CD8-positive, alpha-beta memory T cell (primary cell): Measurements from ENCODE around the gene DPM1. TPM values are rescaled to one million over a fixed set of nuclear protein-coding genes. Genes with fewer than 3 reads are reported as not detected.
"Not testable (repeated sequence)": the region's sequence is repeated elsewhere in the genome, so short reads cannot be mapped to it uniquely, and the experiment has no call there.

Source experiments
- CTCF ChIA-PET: fragments of 350-600 bp; sonication (Branson Sonifier 250); formaldehyde crosslinking; loops from one replicate; lab custom pipeline; 2021; ENCODE audit warnings: antibody characterized with exemption; lab: Charles Lee
- POLR2A ChIA-PET: fragments of 350-600 bp; sonication (Branson Sonifier 250); formaldehyde crosslinking; loops from one replicate; lab custom pipeline; 2021; ENCODE audit warnings: antibody characterized with exemption; lab: Charles Lee
- DNase-seq, 5 donors: peaks; one replicate each; pipeline versions ENCODE4 v3.0.0 to v3.0.0-alpha.2; 2020 to 2022; ENCODE audit warnings: mixed read lengths in 1 of 5
- H3K27ac ChIP-seq: one replicate; pipeline ENCODE4 v1.7.0; 2013; ENCODE audit warnings: low read depth, mild to moderate bottlenecking, low read length, moderate library complexity
- H3K27me3 ChIP-seq: 2 replicates; pipeline ENCODE4 v1.7.0; 2013; ENCODE audit warnings: low read length, mild to moderate bottlenecking; ENCODE audit not compliant: insufficient read depth, poor library complexity, severe bottlenecking
- H3K36me3 ChIP-seq: 2 replicates; pipeline ENCODE4 v1.7.0; 2013; ENCODE audit warnings: mild to moderate bottlenecking, low read length, moderate library complexity; ENCODE audit not compliant: insufficient read depth
- H3K4me1 ChIP-seq: 2 replicates; pipeline ENCODE4 v1.7.0; 2013; ENCODE audit warnings: mild to moderate bottlenecking, low read length, moderate library complexity; ENCODE audit not compliant: insufficient read depth
- H3K4me3 ChIP-seq: 2 replicates; pipeline ENCODE4 v1.7.0; 2013; ENCODE audit warnings: mild to moderate bottlenecking, low read length
- H3K9me3 ChIP-seq: 2 replicates; pipeline ENCODE4 v1.7.0; 2013; ENCODE audit warnings: mild to moderate bottlenecking, low read length
- H3K27ac Mint-ChIP-seq, 8 donors: one replicate each; pipeline ENCODE4 v1.8.0; 2020 to 2021; ENCODE audit warnings: mixed read lengths in 8 of 8, mild to moderate bottlenecking in 6 of 8, inconsistent platforms in 3 of 8, moderate library complexity in 3 of 8
- H3K27me3 Mint-ChIP-seq, 2 donors: one replicate each; pipeline ENCODE4 v1.8.0; 2020 to 2021; ENCODE audit warnings: mixed read lengths in 2 of 2, mild to moderate bottlenecking in 1 of 2, moderate library complexity in 1 of 2
- H3K36me3 Mint-ChIP-seq, 3 donors: one replicate each; pipeline ENCODE4 v1.8.0; 2020 to 2021; ENCODE audit warnings: mixed read lengths in 3 of 3, inconsistent platforms in 1 of 3, mild to moderate bottlenecking in 1 of 3
- H3K4me1 Mint-ChIP-seq, 3 donors: one replicate each; pipeline ENCODE4 v1.8.0; 2020 to 2021; ENCODE audit warnings: mixed read lengths in 3 of 3, inconsistent platforms in 1 of 3, mild to moderate bottlenecking in 1 of 3
- H3K4me3 Mint-ChIP-seq, 7 donors: one replicate each; pipeline ENCODE4 v1.8.0; 2020 to 2021; ENCODE audit warnings: mixed read lengths in 7 of 7, mild to moderate bottlenecking in 6 of 7, moderate library complexity in 4 of 7, inconsistent platforms in 2 of 7
- H3K9me3 Mint-ChIP-seq, 5 donors: one replicate each; pipeline ENCODE4 v1.8.0; 2020 to 2022; ENCODE audit warnings: mixed read lengths in 5 of 5, mild to moderate bottlenecking in 3 of 5, moderate library complexity in 2 of 5, inconsistent platforms in 1 of 5
- polyA plus RNA-seq: library from polyadenylated mRNA; unstranded; fragments of 300-500 nt; fragmentation: Illumina TruSeq; gene quantifications from one replicate; pipeline ENCODE4 v1.2.3, GENCODE V29; 2021
- total RNA-seq, 2 experiments: library from RNA; stranded (reverse); gene quantifications; one replicate each; pipeline ENCODE4 v1.2.3, GENCODE V29; 2021

The DPM1 gene
- total and polyA plus RNA-seq, 3 experiments from 2014 or later: 65.6 to 77.9 (median 75.1) TPM

DNA sequence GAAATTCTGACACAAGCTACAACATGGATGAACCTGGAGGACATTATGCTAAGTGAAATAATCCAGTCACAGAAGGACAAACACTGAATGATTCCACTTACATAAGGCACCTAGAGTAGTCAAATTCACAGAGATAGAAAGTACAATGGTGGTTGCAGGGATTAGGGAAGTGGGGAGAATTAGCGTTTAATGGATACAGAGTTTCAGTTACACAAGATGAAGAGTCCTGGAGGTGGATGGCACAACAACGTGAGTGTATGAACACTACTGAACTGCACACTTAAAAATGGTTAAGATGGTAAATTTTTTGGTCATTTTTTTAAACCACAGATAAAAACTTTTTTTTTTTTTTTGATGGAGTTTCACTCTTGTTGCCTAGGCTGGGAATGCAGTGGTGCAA is 25.0 kb upstream of the DPM1 start:
- no peak overlapping the region for H3K4me3 ChIP-seq
- H3K4me1 Mint-ChIP-seq: peaks cover 4 to 10% (median 6%) of the 10 kb centered on the region in 3 donors
- no peaks in the 10 kb centered on the region for H3K36me3 ChIP-seq
- H3K9me3 ChIP-seq: no peaks in the 10 kb centered on the region
- no peaks in the 10 kb centered on the region for H3K9me3 Mint-ChIP-seq
- H3K4me3 Mint-ChIP-seq: no peak overlapping the region
- H3K27ac Mint-ChIP-seq: no peak overlapping the region
- H3K36me3 Mint-ChIP-seq: no peaks in the 10 kb centered on the region
- CTCF ChIA-PET: interaction anchor here (1.4 to 1.7 kb wide), 2 partner anchors 8 to 10 kb away, joined by 5 read pairs; no protein-coding TSS in a partner anchor
- H3K27me3 Mint-ChIP-seq: peaks cover 45 to 61% of the 10 kb centered on the region in 2 donors
- POLR2A ChIA-PET: no interaction called here
- no peak for DNase-seq
- H3K27me3 ChIP-seq: peaks cover 9% of the 10 kb centered on the region
- no peak overlapping the region for H3K27ac ChIP-seq
- H3K4me1 ChIP-seq: peaks cover 4% of the 10 kb centered on the region

GRCh38 chr20:50982363-50982762 is 24.0 kb upstream of the DPM1 start:
- Histone ChIP-seq H3K27me3 (peaks cover 6% of the 10 kb centered on the region), H3K9me3 (no peaks in the 10 kb centered on the region), H3K4me3 (no peak overlapping the region), H3K4me1 (peaks cover 4% of the 10 kb centered on the region), H3K36me3 (no peaks in the 10 kb centered on the region), H3K27ac (no peak overlapping the region)
- Mint-ChIP-seq H3K36me3 (no peaks in the 10 kb centered on the region), H3K4me1 (peaks cover 3 to 6% (median 4%) of the 10 kb centered on the region in 3 donors), H3K27ac (no peak overlapping the region), H3K9me3 (no peaks in the 10 kb centered on the region), H3K4me3 (peak overlapping the region in 1 of 7 donors; percentile 62), H3K27me3 (peaks cover 42 to 59% of the 10 kb centered on the region in 2 donors)
- CTCF ChIA-PET: interaction anchor here (0.8 to 2.8 kb wide), 9 partner anchors 8 to 344 kb away, joined by 3 to 20 read pairs (median 7); partner anchors contain the start of genes BCAS4, DPM1 and MOCS3
- POLR2A ChIA-PET: interaction anchor here (0.5 kb wide), 1 partner anchor 189 kb away, joined by 3 read pairs; no protein-coding TSS in a partner anchor
- peak in 1 of 5 donors; percentile 46 for DNase-seq

DNA sequence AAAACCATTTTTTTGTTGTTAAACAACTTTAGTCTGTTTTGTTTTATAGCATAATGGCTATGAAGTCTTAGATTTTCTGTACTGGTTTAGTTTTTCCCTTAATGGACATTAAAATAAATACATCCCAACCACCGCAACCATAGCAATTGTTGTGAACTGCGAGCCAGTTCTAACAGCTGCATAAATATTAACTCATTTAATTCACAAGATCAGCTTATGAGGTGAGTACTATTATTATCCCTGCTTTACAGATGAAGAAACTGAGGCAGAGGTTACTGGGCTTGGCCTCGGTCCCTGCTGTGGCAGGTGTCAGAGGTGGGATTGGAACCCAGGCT is 23.3 kb upstream of the DPM1 start:
- POLR2A ChIA-PET: no interaction called here
- peaks cover 4% of the 10 kb centered on the region for H3K4me1 ChIP-seq
- peaks cover 37 to 61% of the 10 kb centered on the region in 2 donors for H3K27me3 Mint-ChIP-seq
- peaks cover 3 to 6% (median 4%) of the 10 kb centered on the region in 3 donors for H3K4me1 Mint-ChIP-seq
- no peaks in the 10 kb centered on the region for H3K9me3 ChIP-seq
- H3K27ac Mint-ChIP-seq: no peak overlapping the region
- H3K36me3 ChIP-seq: no peaks in the 10 kb centered on the region
- no peak overlapping the region for H3K4me3 Mint-ChIP-seq
- H3K27me3 ChIP-seq: peaks cover 6% of the 10 kb centered on the region
- no peaks in the 10 kb centered on the region for H3K36me3 Mint-ChIP-seq
- DNase-seq: no peak
- CTCF ChIA-PET: interaction anchor here (0.7 to 2.8 kb wide), 20 partner anchors 8 to 644 kb away, joined by 3 to 20 read pairs (median 4); partner anchors contain the start of genes ADNP, BCAS4, DPM1 and MOCS3
- H3K9me3 Mint-ChIP-seq: peaks cover 0 to 2% (median 0%) of the 10 kb centered on the region in 5 donors
- no peak overlapping the region for H3K4me3 ChIP-seq
- no peak overlapping the region for H3K27ac ChIP-seq

DNA sequence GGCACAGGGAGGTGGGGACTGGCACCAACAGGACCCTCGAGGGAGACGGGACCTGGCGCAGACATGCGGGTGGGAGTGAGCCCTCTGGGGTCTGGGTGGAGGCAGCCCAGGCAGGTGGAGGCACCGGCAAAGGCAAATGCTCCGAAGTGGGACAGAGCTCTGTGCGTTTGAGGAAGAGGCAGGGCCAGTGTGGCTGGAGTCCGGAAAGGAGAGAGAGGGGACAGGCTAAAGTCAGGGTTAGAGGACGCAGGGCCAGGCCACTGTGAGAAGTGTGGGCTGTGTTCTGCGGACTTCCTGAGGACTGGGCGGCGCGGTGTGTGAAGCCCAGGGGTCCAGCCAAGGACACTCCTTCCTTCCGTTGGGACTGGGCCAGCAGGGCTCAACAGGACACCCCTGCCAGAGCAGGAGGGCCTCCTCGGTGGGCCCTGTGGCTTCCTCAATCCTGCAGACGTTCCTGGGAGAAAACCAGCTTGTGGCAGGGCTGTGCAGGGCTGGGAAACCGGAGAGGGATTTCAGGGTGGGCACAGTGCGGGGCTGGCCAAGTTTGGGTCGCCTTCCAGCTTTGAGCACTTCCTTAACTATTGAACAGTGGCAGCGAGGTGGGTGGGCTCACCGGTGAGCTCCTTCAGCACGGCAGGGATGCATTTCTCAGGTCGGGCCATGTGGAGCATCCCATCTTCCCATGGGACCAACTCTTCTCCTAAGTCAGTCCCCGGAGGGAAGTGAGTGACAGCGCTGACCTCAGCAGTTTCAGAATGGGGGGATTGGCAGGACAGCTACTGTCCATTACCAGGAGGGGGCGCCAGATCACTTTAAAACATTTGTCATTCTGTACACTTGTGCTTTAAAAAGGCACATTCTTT is 22.8 kb upstream of the DPM1 start:
- Histone ChIP-seq H3K4me1 (peaks cover 4% of the 10 kb centered on the region), H3K9me3 (no peaks in the 10 kb centered on the region), H3K27ac (no peak overlapping the region), H3K27me3 (peaks cover 6% of the 10 kb centered on the region), H3K4me3 (no peak overlapping the region), H3K36me3 (no peaks in the 10 kb centered on the region)
- POLR2A ChIA-PET: no interaction called here
- Mint-ChIP-seq H3K9me3 (peaks cover 0 to 2% (median 0%) of the 10 kb centered on the region in 5 donors), H3K4me1 (peaks cover 3 to 6% (median 4%) of the 10 kb centered on the region in 3 donors), H3K27ac (no peak overlapping the region), H3K36me3 (no peaks in the 10 kb centered on the region), H3K4me3 (no peak overlapping the region), H3K27me3 (peaks cover 37 to 58% of the 10 kb centered on the region in 2 donors)
- DNase-seq: peak; percentile 36 to 68 (median 54)
- CTCF ChIA-PET: interaction anchor here (0.7 to 2.8 kb wide), 20 partner anchors 8 to 644 kb away, joined by 3 to 20 read pairs (median 4); partner anchors contain the start of genes ADNP, BCAS4, DPM1 and MOCS3

DNA sequence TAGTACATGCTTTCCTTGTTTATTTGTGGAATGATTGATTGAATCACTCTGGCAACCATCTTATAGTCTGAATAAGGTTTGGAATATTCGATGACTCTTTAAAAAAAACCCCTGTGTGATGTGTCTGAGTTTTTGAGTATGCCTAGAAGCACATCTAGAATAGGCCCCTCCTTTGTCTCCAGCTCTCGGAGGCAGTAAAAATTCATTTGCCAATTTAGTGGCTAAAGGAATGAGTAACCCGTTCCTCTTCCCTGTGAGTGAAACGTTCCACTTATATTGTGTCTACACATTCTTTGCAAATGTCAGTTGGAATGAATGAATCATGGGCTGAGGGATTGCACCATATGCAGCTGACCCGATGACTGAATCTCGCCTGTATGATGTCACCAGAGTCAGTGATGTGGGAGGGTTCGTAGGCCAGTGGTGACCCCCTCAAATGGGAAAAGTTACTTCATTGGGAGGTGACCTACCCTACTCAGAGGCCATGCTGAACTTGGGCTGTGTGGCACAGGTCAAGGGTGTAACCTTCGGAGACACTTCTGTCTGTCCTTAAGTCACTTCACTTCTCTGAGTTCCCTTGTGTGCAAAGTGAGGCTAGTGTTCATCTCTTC is 21.8 kb upstream of the DPM1 start:
- H3K36me3 ChIP-seq: no peaks in the 10 kb centered on the region
- H3K4me3 ChIP-seq: no peak overlapping the region
- DNase-seq: no peak
- Mint-ChIP-seq H3K4me3 (no peak overlapping the region), H3K27me3 (peaks cover 36 to 62% of the 10 kb centered on the region in 2 donors), H3K27ac (no peak overlapping the region), H3K4me1 (peaks cover 3 to 6% (median 4%) of the 10 kb centered on the region in 3 donors), H3K9me3 (peaks cover 0 to 2% (median 0%) of the 10 kb centered on the region in 5 donors), H3K36me3 (no peaks in the 10 kb centered on the region)
- H3K27ac ChIP-seq: no peak overlapping the region
- H3K4me1 ChIP-seq: peaks cover 4% of the 10 kb centered on the region
- ChIA-PET CTCF (interaction anchor here (1.1 to 2.8 kb wide), 5 partner anchors 11 to 328 kb away, joined by 4 to 20 read pairs (median 5); partner anchors contain the start of gene BCAS4), POLR2A (no interaction called here)
- no peaks in the 10 kb centered on the region for H3K9me3 ChIP-seq
- H3K27me3 ChIP-seq: peaks cover 6% of the 10 kb centered on the region

- H3K9me3 Mint-ChIP-seq, H3K4me1 ChIP-seq, H3K27me3 ChIP-seq, H3K4me3 Mint-ChIP-seq, H3K36me3 ChIP-seq, H3K36me3 Mint-ChIP-seq, H3K4me3 ChIP-seq, POLR2A ChIA-PET, H3K27ac ChIP-seq, H3K4me1 Mint-ChIP-seq, DNase-seq, H3K9me3 ChIP-seq: not testable (repeated sequence)
- Mint-ChIP-seq H3K27ac (peak overlapping the region in 1 of 8 donors; percentile 9), H3K27me3 (peaks cover 26 to 55% of the 10 kb centered on the region in 2 donors)
- CTCF ChIA-PET: interaction anchor here (0.9 kb wide), 1 partner anchor 324 kb away, joined by 3 read pairs; no protein-coding TSS in a partner anchor
These were observed 20.2 kb upstream of the DPM1 start for GRCh38 chr20:50978533-50978932.

DNA sequence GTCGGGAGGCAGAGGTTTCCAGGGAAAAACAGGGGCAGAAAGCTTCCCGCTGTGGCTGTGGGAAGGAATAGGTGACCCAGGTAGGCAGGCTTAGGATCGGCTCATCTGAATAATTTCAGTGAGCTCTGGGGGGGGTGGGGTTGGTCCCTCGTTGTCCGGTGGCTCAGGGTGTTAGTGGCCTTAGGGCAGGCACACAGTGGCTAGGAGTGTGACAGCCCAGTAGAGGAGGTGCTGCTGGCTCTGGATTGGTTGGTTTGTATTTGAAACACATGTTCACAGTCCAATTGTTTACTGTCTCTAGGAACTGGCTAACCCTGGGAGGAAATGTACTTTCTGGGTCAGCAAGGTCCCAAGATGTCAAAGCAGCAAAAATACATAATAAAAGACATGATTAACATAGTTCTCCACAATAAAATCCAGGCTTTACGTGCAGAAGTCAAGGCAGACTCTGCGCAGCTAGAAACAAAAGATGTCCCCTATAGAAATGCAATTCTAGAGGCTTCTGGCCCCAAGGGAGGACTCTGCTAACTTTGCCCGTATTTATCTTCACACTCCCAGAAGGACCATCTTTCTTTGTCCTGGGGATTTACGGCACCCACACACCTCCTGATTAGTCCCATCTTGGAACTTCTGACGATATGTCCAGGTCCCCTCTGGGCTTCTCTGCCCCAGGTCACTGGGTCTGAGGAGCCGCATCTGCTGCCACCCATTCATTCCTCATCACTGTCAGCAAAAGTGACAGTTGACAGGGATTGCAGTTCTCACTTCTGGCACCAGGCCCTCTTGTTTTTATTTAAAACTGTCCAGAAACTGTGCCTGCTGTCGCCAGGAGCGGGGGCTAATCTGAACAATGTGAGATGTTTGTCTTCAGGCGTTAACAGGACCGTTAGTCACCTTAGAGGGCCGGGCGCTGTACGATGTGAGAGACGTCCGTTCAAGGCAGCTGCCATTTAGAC is 19.0 kb upstream of the DPM1 start:
- H3K27me3 ChIP-seq: peaks cover 3% of the 10 kb centered on the region
- CTCF ChIA-PET: interaction anchor here (1.0 kb wide), 1 partner anchor 10 kb away, joined by 3 read pairs; no protein-coding TSS in a partner anchor
- Mint-ChIP-seq H3K9me3 (peaks cover 0 to 2% (median 0%) of the 10 kb centered on the region in 5 donors), H3K4me3 (no peak overlapping the region), H3K27ac (peak overlapping the region in 1 of 8 donors; percentile 39), H3K4me1 (peaks cover 3 to 6% (median 4%) of the 10 kb centered on the region in 3 donors), H3K27me3 (peaks cover 23 to 49% of the 10 kb centered on the region in 2 donors), H3K36me3 (no peaks in the 10 kb centered on the region)
- no peaks in the 10 kb centered on the region for H3K9me3 ChIP-seq
- peaks cover 4% of the 10 kb centered on the region for H3K4me1 ChIP-seq
- no peaks in the 10 kb centered on the region for H3K36me3 ChIP-seq
- no peak overlapping the region for H3K4me3 ChIP-seq
- POLR2A ChIA-PET: no interaction called here
- no peak overlapping the region for H3K27ac ChIP-seq
- DNase-seq: no peak
